GM23338 (cell line): ENCODE data around the gene SLC25A34. TPM values are rescaled to one million over a fixed set of nuclear protein-coding genes. Genes with fewer than 3 reads are reported as not detected.

Source experiments
- ATAC-seq: fragments of 200-7000 bp; cut with Tn5 transposase; 3 replicates; pipeline ENCODE4 v1.9.1; 2020
- DNase-seq: peaks from one replicate; pipeline ENCODE4 v3.0.0-alpha.2; 2015; ENCODE audit warnings: low spot score
- H2AFZ ChIP-seq: fragments of 200-600 bp; sonication (generic); 2 replicates; pipeline ENCODE4 v1.8.0; 2016; ENCODE audit warnings: antibody characterized with exemption, mild to moderate bottlenecking, moderate library complexity
- H3F3A ChIP-seq: fragments of 200-600 bp; sonication (generic); replicated peaks from 2 replicates; pipeline ENCODE4 v1.8.0; 2017; ENCODE audit warnings: antibody characterized with exemption, mixed run types, low read depth
- H3K27ac ChIP-seq: fragments of 200-600 bp; sonication (generic); 2 replicates; pipeline ENCODE4 v1.6.1; 2016; ENCODE audit warnings: low read depth
- H3K27me3 ChIP-seq: fragments of 200-600 bp; sonication (generic); 2 replicates; pipeline ENCODE4 v1.8.0; 2016; ENCODE audit warnings: mild to moderate bottlenecking, mixed run types, moderate library complexity; ENCODE audit not compliant: insufficient read depth
- H3K36me3 ChIP-seq: fragments of 200-600 bp; sonication (generic); 2 replicates; pipeline ENCODE4 v1.8.0; 2016; ENCODE audit warnings: mild to moderate bottlenecking; ENCODE audit not compliant: insufficient read depth
- H3K4me1 ChIP-seq: fragments of 200-600 bp; sonication (generic); 2 replicates; pipeline ENCODE4 v1.8.0; 2016; ENCODE audit warnings: mild to moderate bottlenecking, moderate library complexity; ENCODE audit not compliant: insufficient read depth
- H3K4me2 ChIP-seq: fragments of 200-600 bp; sonication (generic); 2 replicates; pipeline ENCODE4 v1.7.1; 2017; ENCODE audit warnings: mixed run types
- H3K4me3 ChIP-seq: fragments of 200-600 bp; sonication (generic); 2 replicates; pipeline ENCODE4 v1.6.1; 2016; ENCODE audit warnings: mixed run types
- H3K79me2 ChIP-seq: fragments of 200-600 bp; sonication (generic); replicated peaks from 2 replicates; pipeline ENCODE4 v1.8.0; 2017; ENCODE audit warnings: mild to moderate bottlenecking; ENCODE audit not compliant: insufficient read depth
- H3K9me2 ChIP-seq: fragments of 200-600 bp; sonication (generic); 2 replicates; pipeline ENCODE4 v1.8.0; 2017; ENCODE audit not compliant: insufficient read depth
- H4K20me1 ChIP-seq: fragments of 200-600 bp; sonication (generic); replicated peaks from 2 replicates; pipeline ENCODE4 v1.8.0; 2017; ENCODE audit warnings: mild to moderate bottlenecking; ENCODE audit not compliant: insufficient read depth
- H3K27ac Mint-ChIP-seq: 2 replicates; pipeline ENCODE4 v1.8.0; 2020; ENCODE audit warnings: inconsistent platforms, mild to moderate bottlenecking, moderate library complexity, mixed read lengths
- H3K27me3 Mint-ChIP-seq: 3 replicates; pipeline ENCODE4 v1.8.0; 2022; ENCODE audit warnings: low read depth, mild to moderate bottlenecking, moderate library complexity, mixed read lengths, inconsistent platforms; ENCODE audit not compliant: insufficient read depth, poor library complexity
- H3K36me3 Mint-ChIP-seq: 3 replicates; pipeline ENCODE4 v1.8.0; 2021; ENCODE audit warnings: low read depth, mild to moderate bottlenecking, inconsistent platforms, moderate library complexity, mixed read lengths
- H3K4me1 Mint-ChIP-seq: 3 replicates; pipeline ENCODE4 v1.8.0; 2020; ENCODE audit warnings: mild to moderate bottlenecking, inconsistent platforms, mixed read lengths
- H3K4me3 Mint-ChIP-seq: 3 replicates; pipeline ENCODE4 v1.8.0; 2021; ENCODE audit warnings: moderate library complexity, mild to moderate bottlenecking, inconsistent platforms, mixed read lengths
- H3K9me3 Mint-ChIP-seq: 3 replicates; pipeline ENCODE4 v1.8.0; 2020; ENCODE audit warnings: moderate library complexity, mild to moderate bottlenecking, inconsistent platforms, mixed read lengths
- CTCF ChIP-seq, 2 experiments: fragments of 200-600 bp in 1 of 2; sonication (generic) in 1 of 2; conservative IDR thresholded peaks; 2 replicates each; pipeline versions ENCODE4 v1.5.1 to v1.6.1; 2016 to 2017; ENCODE audit warnings: antibody characterized with exemption in 2 of 2, low read depth in 2 of 2, mild to moderate bottlenecking in 2 of 2, moderate library complexity in 1 of 2
- EZH2 ChIP-seq: fragments of 200-600 bp; sonication (generic); IDR thresholded peaks from one replicate; pipeline ENCODE4 v1.8.0; 2017; ENCODE audit warnings: antibody characterized with exemption, mild to moderate bottlenecking, low read depth; ENCODE audit not compliant: unreplicated experiment
- POLR2AphosphoS5 ChIP-seq: IDR thresholded peaks from 2 replicates; pipeline ENCODE4 v1.6.1; 2016; ENCODE audit warnings: antibody characterized with exemption, low read depth
- ZNF114 ChIP-seq: fragments of 250-450 bp; sonication (Bioruptor Pico); IDR thresholded peaks from 2 replicates; pipeline ENCODE4 v1.5.0; 2020; ENCODE audit warnings: mild to moderate bottlenecking, moderate library complexity
- ZNF462 ChIP-seq: fragments of 250-450 bp; sonication (Bioruptor Pico); IDR thresholded peaks from 2 replicates; pipeline ENCODE4 v1.5.0; 2020; ENCODE audit warnings: mild to moderate bottlenecking, moderate library complexity
- polyA plus RNA-seq: library from polyadenylated mRNA; unstranded; fragments of >200 nt; fragmentation: Nextera tagmentation; extraction: Ambion mirVana; gene quantifications from 2 replicates; pipeline ENCODE4 v1.2.1, GENCODE V29; 2016
- total RNA-seq: library from RNA; depleted of rRNA; stranded (reverse); fragments of >200 nt; shearing (Covaris generic); gene quantifications from 2 replicates; pipeline ENCODE4 v1.2.3, GENCODE V29; 2014

SLC25A34 gene
- total and polyA plus RNA-seq, 2 experiments from 2014 or later: 0.11 to 3.5 TPM

- TF ChIP-seq ZNF462: no peak
- TF ChIP-seq EZH2: no peak
- no peak for TF ChIP-seq CTCF (conservative IDR thresholded peaks at IDR 0.05; ENCODE audit: low read depth in 2 of 2)
- TF ChIP-seq ZNF114: no peak
These were observed 21.7 kb downstream of the SLC25A34 start (continued) for GRCh38 chr1:15757575-15758342.

- TF ChIP-seq ZNF114 (no peak), POLR2AphosphoS5 (peak; percentile 48; the same call in 1 of the 2 replicates)
- Mint-ChIP-seq H3K9me3 (no peaks in the 10 kb centered on the region; the same call in 2 of the 3 replicates), H3K27me3 (peaks cover 28% of the 10 kb centered on the region), H3K36me3 (peaks cover 20% of the 10 kb centered on the region), H3K4me3 (peak within 1 kb of the TSS; percentile 92), H3K4me1 (peaks cover 49% of the 10 kb centered on the region), H3K27ac (peak within 1 kb of the TSS; percentile 82)
- Histone ChIP-seq H3F3A (peaks cover 38% of the 10 kb centered on the region), H3K27me3 (no peaks in the 10 kb centered on the region), H3K4me1 (peaks cover 43% of the 10 kb centered on the region), H3K27ac (peak within 1 kb of the TSS; percentile 88), H3K9me2 (no peaks in the 10 kb centered on the region), H3K79me2 (peaks cover 45% of the 10 kb centered on the region), H4K20me1 (peaks cover 20% of the 10 kb centered on the region), H3K4me3 (peak within 1 kb of the TSS; percentile 92), H2AFZ (peak within 1 kb of the TSS; percentile 56; the same call in 1 of the 2 replicates), H3K36me3 (no peaks in the 10 kb centered on the region), H3K4me2 (peak within 1 kb of the TSS; percentile 98)
- ATAC-seq: peak; percentile 38
- DNase-seq: peak; percentile 88
These were observed 22.4 kb downstream of the SLC25A34 start, which contains the start of gene FBLIM1 for GRCh38 chr1:15758343-15758931. Gene FBLIM1, plus strand, starts transcription at chr1:15758795. Its CDS starts 6,189 bp downstream, at chr1:15764984.
